HG03460 (cell line): Measurements from ENCODE around the gene SALL3.

Experiments used
- ATAC-seq: cut with Tn5 transposase; IDR thresholded peaks from one replicate; pipeline ENCODE4 v1.9.1; 2021; ENCODE audit not compliant: unreplicated experiment

Gene SALL3

GRCh38 chr18:78979056-78979729 lies 425 bp upstream of the SALL3 start:
- ATAC-seq, result no peak

DNA sequence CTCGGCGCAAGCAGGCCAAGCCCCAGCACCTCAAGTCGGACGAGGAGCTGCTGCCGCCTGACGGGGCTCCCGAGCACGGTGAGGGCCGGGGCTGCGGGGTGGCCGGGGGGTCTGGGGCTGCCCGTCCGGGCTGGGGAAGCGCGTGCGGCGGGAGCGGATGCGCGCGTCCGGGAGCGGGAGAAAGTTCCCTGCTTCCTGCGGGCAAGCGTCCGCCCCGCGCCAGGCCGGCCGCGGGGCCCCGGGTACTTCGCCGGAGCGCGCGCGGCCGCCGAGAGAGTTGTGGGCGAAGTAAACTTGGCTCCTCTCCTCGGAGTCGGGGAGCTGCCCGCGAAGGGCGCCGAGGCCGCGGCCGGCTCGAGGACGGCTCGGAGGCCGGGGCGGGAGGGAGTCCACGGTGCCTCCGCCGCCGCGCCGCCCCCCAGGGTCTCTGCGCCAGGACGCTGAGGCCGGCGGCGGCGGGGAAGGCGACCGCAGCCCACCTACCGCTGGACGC lies 707 bp downstream of the SALL3 start:
- ATAC-seq, result no peak

DNA sequence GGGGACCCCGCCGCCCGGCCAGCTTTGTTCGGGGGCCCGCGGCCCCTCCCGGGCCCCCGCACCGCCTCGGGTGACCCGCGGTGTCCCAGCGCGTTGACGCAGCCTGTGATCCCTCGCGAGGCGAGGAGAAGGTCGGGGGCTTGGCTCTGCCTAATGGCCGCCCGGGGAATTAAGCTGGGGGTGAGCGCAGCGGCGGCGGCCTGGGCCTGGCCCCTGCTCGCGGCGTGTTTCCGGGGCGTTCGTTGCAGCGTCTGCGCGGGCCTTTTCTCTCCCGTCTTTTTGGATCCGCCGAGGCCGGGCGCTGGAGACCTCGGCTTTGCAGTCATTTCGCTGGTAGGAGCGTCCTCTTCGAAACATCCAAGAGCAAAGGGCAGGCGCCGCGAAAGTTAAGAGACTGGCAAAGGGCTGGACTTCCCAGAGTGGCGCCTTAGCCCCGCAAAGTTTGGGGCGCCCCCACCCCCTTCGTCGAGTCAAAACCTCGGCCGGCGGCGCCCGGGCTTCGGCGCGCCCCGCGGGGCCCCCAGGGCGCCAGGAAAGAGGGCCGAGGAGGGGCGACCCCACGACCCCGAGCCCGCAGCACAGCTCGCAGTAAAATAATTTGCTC lies 1.3 kb downstream of the SALL3 start:
- ATAC-seq, result no peak

- no peak for ATAC-seq
Observed at GRCh38 chr18:78981394-78981831, 1.8 kb downstream of the SALL3 start.

DNA sequence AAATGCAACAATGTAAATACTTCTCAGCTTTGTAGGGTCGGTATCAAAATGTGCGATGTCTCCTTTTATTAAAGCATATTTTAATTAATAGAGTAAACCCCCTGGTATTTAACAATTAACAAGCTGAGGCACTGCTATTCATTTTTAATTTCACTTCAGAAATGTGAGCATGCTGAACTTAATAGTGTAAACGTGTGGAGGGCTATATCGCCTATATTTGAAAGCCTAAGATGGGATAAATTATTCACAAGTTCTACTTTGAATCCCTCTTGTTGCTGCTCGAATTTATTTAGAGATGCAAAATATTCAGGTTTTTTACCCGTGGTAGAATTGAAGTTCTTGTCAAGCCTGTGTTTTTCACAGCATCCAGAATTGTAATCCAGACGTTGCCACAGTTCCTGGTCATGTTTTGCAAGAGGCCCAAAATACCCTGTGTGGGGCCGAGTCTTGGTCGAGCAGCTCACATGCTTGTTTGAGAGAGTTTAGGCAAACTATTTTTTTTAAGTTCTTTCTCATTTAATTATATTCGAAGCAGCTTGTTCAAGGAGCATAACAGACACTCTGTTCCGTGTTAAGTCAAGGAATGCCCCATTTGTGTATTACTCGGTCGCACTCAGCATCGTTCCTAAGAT lies 2.5 kb downstream of the SALL3 start:
- ATAC-seq, result no peak

- ATAC-seq, result no peak
Observed at GRCh38 chr18:78983512-78983911, 3.9 kb downstream of the SALL3 start.

- no peak for ATAC-seq
Observed at GRCh38 chr18:78984941-78985784, 5.5 kb downstream of the SALL3 start.

- no peak for ATAC-seq
Observed at GRCh38 chr18:78986018-78986481, 6.4 kb downstream of the SALL3 start.

DNA sequence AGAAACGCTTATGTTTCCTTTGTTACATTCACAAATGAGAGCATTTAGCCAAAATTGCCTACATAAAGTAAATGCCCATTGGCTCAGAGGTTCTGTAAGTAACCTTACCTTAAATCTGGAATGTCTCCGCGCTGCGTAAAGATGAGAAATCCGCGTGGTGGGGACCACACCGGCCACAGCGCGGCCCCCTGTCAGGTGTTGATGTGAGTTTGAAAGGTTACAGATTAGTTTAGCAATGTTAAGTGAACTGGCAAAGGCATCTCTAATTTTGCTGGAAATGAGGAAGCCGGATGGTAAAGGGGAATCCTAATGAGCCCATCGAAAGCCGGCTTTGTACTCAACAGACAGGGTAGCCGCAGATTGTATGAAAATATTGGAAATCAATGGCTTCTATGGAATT lies 11.8 kb downstream of the SALL3 start:
- no peak for ATAC-seq

GRCh38 chr18:78992041-78993011 lies 12.7 kb downstream of the SALL3 start:
- no peak for ATAC-seq

DNA sequence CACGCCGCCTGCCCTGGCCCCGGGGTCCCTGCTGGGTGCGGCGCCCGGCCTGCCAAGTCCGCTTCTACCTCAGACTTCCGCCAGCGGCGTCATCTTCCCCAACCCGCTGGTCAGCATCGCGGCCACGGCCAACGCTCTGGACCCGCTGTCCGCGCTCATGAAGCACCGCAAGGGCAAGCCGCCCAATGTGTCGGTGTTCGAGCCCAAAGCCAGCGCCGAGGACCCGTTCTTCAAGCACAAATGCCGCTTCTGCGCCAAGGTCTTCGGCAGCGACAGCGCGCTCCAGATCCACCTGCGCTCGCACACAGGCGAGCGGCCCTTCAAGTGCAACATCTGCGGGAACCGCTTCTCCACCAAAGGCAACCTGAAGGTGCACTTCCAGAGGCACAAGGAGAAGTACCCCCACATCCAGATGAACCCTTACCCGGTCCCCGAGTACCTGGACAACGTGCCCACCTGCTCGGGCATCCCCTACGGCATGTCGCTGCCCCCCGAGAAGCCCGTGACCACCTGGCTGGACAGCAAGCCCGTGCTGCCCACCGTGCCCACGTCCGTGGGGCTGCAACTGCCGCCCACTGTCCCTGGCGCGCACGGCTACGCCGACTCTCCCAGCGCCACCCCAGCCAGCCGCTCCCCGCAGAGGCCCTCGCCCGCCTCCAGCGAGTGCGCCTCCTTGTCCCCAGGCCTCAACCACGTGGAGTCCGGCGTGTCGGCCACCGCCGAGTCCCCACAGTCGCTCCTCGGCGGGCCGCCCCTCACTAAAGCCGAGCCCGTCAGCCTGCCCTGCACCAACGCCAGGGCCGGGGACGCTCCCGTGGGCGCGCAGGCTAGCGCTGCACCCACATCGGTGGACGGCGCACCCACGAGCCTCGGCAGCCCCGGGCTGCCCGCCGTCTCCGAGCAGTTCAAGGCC lies 13.7 kb downstream of the SALL3 start:
- no peak for ATAC-seq

GRCh38 chr18:78994000-78994399 lies 14.4 kb downstream of the SALL3 start:
- ATAC-seq, result no peak

GRCh38 chr18:78994531-78994930 lies 14.9 kb downstream of the SALL3 start:
- no peak for ATAC-seq

DNA sequence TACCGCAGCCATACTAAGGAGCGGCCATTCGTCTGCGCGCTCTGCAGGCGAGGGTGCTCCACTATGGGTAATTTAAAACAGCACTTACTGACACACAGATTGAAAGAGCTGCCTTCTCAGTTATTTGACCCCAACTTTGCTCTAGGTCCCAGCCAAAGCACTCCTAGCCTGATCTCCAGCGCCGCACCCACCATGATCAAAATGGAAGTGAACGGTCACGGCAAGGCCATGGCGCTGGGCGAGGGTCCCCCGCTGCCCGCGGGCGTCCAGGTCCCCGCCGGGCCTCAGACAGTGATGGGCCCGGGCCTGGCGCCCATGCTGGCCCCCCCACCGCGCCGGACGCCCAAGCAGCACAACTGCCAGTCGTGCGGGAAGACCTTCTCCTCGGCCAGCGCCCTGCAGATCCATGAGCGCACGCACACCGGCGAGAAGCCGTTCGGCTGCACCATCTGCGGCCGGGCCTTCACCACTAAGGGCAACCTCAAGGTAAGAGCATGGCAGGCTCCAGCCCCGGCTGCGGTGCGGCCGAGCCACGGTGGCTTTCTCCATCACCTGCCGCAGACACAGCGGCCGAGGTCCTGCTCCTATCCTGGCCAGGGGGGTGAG lies 15.5 kb downstream of the SALL3 start:
- ATAC-seq, result no peak

GRCh38 chr18:78995740-78996395 lies 16.2 kb downstream of the SALL3 start:
- ATAC-seq, result no peak

DNA sequence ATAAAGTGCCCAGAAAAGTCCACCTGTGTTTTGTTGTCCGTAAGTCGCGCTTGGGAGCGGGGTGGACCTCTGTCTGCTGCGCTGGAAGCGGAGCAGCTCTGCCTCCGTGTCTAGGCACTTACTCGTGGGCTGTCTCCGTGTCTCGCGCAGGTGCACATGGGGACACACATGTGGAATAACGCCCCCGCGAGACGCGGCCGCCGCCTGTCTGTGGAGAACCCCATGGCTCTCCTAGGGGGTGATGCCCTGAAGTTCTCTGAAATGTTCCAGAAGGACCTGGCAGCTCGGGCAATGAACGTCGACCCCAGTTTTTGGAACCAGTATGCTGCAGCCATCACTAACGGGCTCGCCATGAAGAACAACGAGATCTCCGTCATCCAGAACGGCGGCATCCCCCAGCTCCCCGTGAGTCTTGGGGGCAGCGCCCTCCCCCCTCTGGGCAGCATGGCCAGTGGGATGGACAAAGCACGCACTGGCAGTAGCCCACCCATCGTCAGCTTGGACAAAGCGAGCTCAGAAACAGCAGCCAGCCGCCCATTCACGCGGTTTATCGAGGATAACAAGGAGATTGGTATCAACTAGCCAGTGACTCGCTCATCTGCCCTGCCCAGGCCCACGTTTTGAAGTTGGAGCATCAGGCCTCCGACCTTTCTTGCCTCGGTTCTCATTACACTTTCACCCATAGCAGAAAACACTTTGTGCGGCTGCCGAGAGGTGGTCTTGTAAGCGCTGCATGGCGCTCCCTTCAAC lies 17.3 kb downstream of the SALL3 start:
- ATAC-seq, result no peak

DNA sequence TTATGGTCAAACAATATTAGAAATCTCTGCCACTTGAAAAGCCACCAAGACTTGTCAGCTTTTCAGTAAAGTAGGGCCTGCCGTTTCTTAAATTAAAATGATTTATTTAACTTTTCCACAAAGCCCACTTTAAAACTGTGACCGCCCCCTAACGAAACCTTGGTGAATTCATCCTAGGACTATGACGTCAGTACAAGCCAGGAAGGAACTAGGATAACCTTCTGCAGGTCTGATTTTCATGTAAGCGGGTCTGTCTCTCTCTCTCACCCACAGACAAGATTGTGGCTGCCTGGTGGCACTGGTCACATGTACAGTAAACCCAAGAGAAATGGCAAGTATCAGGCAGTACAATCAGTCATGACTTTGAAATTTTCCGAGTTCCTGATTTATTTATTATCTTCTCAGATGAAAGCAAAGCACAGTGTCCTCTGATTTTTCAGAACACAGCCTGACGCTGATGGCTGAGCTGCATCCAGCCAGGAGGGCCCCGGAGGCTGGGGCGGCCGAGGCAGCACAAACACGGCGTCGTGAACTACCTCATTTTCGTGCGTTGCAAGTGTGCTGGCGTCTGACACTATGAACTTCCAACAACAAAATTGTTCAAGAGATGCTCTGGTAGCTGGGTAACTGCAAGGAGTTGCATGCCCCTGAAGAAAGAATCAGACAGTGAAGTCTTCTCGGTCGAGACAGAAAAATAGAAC lies 18.9 kb downstream of the SALL3 start:
- ATAC-seq, result no peak
